NCI-H748 treated with DMSO at 0.1 percent for 48 hours (cell line): ENCODE data around the gene SFXN4.
"Not testable (repeated sequence)": the region's sequence is repeated elsewhere in the genome, so short reads cannot be mapped to it uniquely, and the experiment has no call there.

Experiments used
- DNase-seq: peaks from one replicate; lab custom pipeline; 2025; lab: John Stamatoyannopoulos, UW

SFXN4 gene

DNA sequence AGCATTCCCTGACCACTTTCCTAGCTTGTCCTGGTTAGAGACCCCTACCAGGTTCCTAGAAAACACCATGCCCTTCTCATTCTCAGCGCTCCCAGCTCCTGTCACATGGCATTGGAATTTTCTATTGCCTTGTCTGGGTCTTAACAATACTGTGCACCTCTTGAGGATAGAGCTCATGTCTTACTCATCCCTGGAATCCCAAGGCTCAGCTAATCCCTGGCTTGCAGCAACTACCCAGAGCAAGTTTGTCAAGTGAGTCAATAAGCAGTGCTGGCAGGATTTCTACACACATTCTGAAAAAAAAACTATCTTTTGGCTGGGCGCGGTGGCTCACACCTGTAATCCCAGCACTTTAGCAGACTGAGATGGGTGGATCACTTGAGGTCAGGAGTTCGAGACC is 24.8 kb upstream of the SFXN4 start:
- no peak for DNase-seq

DNA sequence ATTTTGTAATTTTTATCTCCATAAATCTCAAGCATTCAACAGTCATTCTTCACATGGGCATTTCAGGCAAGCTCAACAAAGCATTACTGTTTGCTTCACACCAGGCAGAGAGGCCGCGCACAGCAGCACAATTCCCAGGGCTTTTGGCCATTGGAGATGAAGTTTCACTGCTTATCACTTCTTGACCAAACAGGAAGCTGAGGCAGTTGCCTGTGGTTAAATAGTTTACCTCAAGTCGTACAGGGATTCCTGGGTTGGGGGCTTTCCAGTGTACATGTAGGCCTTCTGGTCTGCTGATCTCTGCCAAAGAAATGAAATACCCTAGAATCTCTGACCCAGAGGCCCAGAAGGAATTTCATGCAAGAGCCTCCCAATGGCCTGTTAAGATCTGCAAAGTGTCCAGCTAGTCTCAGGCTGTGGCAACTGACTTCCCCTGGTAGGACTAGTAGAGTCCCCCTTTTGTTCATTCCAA is 24.3 kb upstream of the SFXN4 start:
- DNase-seq, result no peak

DNA sequence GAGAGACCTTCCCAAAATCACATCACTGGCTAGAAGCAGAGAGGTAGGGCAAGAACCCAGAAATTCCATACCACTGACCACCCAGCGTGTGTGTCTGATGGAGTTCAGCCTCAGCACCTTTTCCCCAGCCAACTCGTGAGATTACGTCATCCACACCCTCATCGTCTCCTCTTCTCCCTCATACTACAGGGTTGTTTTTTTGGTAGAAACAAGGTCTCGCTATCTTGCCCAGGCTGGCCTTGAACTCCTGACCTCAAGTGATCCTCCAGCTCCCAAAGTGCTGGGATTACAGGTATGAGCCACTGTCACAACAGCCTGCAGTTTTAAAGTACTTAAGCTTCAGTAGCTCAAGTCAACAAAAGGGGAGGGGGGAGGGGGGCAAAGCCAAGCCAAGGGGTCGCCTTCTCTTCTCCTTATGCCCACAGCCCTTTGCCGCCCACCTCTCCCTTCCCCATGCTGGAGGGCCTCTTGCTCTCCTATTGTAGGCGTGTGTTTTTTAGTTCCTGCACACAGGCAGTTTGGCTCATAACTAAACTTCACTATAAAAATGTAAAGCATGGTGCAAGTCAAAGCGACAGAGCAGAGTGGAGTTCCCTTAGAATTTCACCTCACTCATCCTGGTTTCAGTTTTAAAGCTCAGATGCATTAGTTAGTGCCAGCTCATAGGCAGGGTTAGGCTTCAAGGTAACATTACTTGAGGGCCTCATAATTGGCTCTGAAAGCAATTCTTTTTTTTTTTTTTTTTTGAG is 18.3 kb upstream of the SFXN4 start:
- DNase-seq, result no peak

DNA sequence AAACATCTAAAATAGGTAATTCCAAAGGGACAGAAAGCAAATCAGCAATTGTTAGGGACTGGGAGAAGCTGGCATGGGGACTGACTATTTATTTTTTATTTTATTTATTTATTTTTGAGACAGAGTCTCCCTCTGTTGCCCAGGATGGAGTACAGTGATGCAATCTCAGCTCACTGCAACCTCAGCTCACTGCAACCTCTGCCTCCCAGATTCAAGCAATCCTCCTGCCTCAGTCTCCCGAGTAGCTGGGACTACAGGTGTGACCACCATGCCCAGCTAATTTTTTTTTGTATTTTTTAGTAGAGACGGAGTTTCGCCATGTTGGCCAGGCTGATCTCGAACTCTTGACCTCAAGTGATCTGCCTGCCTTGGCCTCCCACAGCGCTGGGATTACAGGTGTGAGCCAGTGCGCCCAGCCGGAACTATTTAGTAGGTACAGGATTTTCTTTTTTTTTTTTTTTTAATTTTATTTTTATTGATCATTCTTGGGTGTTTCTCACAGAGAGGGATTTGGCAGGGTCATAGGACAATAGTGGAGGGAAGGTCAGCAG is 15.4 kb upstream of the SFXN4 start:
- not testable (repeated sequence) for DNase-seq

DNA sequence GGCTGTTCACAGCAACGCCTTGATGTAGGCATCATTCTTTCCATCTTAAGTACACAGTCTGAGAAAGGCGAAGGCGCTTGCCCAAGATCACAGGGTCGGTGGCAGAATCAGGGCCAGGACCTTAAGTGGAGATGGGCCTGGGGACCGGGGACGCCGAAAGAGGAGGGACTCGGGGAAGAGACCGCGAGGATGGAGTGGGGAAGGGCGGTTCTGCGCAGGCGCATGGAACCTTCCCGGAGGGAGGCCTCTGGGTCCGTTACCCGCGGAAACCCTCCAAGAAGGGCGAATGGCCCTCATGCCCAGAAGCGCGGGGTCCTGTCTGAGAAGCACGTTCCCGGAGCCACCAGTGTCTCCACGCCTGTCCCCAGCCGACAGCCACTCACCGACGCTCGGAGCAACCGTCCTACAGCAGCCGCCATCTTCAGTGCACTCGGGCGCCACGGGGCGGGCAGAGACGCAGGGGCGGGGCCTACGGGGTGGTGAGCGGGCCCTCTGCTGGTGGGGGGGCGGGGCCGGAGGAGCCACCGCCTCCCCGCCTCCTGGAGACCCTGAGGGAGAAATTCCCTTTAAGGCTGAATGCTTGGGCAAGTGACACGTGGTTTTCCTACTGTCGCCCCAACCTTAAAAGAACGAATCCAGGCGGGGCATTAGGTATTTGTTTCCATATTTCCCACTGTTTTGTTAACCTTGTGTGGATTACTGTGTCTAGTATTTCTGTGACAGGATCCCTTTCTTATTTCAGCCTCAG is 13.0 kb upstream of the SFXN4 start, which contains the start of gene PRDX3:
PRDX3 (minus strand) TSS at position 441 of the 748 bp plus-strand sequence; CDS start at position 419, 22 bp downstream.
- peak; percentile 69 for DNase-seq

DNA sequence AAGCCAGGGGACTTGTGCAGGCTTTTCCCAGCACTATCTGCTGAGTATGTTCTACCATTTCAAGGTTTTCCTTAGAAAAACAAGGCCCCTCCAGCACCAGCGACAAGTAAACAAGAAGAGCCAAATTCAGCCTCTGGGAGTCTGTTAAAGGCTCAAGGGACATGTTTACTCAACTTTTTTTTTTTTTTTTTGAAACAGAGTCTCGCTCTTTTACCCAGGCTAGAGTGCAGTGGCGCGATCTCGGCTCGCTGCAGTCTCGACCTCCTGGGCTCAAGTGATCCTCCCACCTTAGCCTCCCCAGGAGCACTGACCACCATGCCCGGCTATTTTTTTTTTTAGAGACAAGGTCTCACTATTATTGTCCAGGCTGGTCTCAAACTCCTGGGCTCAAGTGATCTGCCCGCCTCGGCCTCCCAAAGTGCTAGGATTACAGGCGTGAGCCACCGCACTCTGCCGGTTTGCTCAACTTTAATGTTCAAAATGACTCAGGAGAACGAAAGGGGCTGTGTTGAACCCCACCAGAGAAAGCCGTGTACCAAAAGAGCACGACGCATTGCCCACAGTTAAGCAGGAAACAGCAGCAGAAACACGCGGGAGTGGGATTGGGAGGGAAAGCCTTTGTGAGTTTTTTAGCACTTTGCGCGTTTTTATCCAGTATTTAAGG is 12.3 kb upstream of the SFXN4 start:
- DNase-seq, result no peak

DNA sequence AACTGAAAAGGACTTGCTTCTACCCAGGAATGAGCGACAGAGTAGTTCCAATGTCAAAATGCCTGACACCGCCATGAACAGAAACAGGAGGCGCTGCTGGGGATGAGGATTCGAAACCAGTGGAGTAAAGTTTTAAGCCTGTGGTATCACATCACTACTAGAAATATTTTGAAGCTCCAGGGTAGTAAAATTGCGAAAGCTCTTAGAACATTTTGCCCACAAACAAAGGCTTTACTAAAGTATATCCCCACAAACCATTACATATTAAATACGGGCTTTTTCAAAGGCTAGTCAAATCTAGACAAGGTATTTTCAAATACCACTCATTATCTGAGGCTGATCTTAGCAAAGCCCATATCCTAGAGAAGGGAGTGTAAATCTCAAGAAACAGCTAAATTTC is 10.7 kb upstream of the SFXN4 start:
- DNase-seq, result no peak

DNA sequence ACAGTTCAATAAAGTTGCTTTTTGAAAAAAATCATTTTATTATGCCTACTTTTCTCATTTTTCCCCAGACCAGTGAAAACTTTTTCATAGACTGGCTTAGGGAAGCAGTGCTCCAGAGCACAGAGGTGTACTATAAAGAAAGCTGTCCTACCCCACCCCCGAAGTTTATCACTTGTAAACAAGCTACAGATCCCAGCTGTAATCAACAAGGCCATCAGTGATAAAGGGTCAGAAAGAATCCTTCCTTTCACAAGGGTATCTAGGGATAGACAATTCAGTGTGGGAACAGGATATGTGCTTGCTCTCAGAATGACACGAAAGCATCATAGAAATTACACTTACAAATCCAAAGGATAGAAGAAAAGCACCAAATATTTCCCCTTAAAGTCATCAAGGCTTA is 8.6 kb upstream of the SFXN4 start:
- no peak for DNase-seq

DNA sequence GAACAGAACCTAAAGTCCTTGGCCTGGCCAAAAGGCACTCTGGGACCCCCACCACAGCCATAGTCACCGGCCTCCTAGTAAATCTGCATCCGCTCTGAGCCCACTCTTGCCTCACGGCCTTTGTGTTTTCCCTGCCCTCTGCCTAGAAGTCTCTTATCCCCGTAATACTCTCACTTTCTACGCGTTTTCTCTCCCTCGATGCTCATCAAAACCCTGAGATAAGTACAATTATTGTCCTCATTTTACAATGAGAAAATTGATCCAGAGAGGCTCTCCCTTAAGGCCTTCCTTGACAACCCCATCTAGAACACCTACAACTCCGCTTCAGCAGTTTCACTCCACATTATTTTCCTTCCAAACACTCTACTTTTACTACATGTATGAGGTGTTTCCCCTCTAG is 1.5 kb upstream of the SFXN4 start:
- DNase-seq, result no peak

DNA sequence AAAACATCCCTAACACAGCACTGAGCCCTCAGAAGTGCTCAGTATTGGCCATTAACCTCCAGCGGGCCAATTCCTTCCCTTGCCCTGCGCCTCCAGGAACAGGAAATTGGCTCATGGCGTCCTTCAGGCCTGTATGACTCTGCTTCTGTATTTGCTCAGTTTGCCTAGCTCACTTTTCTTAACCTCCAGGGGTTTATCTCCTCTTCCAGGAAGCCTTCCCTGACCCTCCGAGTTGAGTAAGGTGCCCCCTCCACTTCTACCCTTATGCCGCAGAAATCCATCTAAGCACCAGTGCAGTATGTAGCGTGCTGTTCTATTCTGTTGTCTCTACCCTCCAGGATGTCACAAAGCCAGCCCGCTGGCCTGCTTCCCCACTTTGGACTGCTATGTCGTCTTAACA is 1.1 kb upstream of the SFXN4 start:
- DNase-seq, result no peak

DNA sequence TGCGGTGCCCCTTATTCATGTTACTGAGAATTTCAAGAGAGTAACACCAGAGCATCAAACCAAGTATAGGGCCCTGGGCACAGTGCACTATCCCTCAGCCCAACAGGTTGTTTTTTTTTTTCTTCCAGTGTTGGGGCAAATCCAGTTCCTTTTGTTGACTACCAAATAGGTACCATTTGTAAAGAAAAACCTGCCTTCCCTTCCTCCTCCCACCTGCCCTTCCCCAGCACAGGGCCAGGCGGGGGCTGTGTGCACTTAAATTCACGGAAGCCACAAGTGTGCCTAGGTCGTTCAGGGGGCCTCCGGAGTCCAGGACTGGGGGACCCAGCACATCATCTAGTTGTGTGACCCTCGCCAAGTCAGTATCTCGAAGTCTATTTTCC is 595 bp upstream of the SFXN4 start:
- DNase-seq, result no peak

DNA sequence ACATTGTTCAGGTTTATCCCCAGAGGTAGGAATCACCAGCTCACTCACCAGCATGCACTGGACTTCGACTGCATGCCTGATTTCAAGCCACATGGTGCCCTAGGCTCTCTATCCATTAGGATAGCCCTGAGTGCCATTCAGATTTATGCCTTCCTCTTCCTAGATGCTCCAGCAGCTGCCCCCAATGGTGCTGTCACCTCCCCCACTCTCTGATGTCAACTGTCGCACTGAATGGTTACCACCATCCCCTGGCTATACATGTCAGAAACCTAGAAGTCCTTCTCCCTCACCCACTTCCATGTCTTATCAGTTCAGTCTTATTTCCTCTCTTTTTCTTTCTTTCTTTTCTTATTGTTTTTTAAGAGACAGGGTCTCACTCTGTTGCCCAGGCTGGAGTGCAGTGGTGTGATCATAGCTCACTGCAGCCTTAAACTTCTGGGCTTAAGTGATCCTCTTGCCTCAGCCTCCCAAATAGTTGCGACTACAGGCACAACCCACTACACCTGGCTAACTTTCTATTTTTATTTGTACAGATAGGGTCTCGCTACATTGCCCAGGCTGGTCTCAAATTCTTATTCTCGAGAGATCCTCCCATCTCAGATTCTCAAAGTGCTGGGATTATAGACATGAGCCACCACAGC is 2.9 kb downstream of the SFXN4 start:
- DNase-seq, result no peak

DNA sequence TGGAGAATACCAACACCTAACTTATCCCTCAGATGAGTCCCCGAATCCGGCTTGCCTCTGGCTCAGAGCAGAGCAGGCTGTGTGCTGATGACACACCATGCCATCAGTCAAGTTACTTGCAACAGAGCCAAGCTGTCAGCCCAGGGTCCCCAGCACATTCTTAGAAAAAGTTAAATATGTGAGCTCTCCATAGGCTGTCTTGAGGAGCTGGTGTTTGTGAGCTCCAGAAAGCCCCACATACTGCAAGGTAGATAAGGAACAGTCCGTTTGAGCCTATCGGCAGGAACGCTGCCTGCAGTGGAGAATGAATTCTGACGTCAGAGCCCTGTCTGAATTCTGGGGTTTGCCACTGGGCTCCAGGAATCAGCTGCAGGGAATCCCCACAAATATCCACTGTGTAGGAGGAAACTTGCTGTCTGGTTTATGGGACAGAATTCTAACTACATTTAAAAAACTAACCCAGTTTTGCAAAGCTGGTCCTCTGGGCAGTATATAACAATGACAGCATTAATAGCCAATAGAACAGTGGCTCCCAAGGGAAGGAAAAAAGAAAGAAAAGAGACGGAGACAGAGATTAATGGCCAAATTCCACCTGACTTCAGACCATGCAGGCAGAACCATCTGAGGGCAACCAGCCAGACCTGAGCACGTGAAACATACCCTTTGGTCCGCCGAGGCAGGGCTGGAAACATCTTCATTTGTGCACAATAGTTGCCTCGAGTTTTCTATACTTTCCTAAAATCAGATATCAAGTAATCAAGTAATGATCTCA is 3.6 kb downstream of the SFXN4 start:
- DNase-seq, result no peak

DNA sequence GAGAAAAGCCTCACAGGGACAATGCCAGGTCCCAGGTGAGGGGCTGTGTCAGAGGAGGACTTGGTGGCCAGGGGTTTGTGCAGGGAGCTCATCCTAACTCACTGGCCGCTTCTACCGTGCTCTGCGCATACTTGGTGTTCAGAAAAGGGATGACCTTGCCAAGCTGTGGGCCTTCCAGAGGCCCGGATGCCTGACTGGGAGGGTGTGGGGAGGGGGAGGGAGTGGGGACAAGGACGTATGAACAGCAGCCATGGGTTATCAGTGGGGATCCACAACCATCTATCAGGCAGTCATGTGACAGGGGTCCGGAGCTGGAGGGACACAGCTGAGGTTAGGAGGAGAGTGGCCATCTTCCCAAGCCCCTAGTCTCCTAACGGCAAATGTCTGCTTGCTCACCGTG is 6.2 kb downstream of the SFXN4 start:
- DNase-seq, result no peak

DNA sequence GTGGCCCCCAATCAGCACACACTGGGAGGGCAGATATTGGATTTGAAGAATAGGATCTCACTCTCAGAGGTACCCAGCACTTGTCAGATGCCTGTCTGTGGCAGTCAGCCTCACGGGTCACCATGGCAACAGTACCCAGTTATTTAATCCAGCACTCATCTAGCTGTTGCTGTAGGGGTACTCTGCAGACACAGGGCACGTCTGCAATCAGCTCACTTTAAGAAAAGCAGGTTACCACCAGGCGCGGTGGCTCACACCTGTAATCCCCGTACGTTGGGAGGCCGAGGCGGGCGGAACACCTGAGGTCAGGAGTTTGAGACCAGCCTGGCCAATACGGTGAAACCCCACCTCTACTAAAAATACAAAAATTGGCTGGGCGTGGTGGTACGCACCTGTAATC is 11.9 kb downstream of the SFXN4 start:
- DNase-seq, result no peak

DNA sequence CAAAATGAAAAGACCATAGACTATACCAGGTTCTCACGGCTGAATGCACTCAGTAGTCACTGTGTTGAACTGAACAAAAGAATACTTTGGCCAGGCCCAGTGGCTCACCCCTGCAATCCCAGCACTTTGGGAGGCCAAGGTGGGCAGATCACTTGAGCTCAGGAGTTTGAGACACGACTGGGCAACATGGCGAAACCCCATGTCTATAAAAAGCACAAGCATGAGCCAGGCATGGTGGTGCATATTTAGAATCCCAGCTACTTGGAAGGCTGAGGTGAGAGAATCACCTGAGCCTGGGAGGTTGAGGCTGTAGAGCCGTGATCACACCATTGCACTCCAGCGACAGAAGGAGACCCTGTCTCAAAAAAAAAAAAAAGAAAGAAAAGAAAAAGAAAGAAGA is 12.5 kb downstream of the SFXN4 start:
- no peak for DNase-seq

DNA sequence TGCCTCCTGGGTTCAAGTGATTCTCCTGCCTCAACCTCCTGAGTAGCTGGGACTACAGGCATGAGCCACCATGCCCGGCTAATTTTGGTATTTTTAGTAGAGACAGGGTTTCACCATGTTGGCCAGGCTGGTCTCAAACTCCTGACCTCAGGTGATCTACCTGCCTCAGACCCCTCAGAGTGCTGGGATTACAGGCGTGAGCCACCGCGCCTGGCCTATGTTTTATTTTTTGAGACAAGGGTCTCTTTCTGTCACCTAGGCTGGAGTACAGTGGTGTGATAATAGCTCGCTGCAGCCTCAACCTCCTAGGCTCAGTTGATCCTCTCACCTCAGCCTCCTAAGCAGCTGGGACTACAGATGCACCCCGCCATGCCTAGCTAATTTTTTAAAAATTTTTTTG is 13.9 kb downstream of the SFXN4 start:
- DNase-seq, result not testable (repeated sequence)

DNA sequence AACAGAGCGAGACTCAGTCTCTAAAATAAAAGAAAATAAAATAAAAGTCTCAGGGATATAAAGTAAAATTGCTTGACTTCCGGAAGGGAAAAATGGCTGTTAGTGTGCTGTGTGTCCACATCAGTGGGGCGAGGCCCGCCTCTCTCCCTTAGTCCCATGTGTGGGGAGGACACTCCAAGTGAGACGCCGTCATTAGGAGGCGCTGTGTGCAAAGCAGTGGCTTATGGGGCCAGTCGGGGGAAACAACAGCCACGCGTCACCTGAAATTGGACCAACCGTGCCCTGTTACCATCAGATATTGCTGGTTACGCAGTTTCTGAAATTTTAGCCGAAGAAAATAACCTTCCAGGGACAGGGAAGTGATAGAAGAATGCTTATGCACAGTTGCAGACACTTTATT is 15.8 kb downstream of the SFXN4 start:
- no peak for DNase-seq

DNA sequence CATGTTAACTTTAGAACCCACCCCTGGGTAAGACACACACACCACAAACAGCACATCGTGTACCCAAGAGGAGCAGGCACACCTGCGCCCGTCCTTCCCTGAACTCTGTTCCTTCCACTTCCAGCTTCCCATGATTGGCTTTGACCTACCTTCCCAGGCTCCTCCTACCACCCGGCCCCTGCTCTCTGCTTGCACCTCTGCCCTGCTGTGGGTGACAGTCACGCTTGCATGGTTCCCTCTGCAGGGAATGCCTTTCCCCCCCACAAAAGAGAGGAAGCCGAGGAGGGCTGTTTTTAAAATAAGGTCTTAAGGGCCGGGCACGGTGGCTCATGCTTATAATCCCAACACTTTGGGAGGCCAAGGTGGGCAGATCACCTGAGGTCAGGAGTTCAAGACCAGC is 16.4 kb downstream of the SFXN4 start:
- DNase-seq, result no peak

DNA sequence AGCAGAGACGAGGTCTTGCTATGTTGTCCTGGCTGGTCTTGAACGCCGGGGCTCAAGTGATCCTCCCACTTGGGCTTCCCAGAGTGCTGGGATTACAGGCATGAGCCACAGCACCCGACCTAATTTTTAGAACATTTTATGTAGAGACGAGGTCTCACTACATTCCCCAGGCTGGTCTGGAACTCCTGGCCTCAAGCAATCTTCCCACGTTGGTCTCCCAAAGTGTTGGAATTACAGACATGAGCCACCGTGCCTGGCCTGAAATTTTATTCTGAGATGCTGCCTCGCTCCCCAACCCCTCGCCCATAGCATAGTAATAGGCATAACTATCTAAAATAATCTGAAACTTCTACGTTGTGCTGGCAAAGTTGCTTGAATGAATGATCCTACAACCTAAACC is 21.9 kb downstream of the SFXN4 start:
- no peak for DNase-seq

DNA sequence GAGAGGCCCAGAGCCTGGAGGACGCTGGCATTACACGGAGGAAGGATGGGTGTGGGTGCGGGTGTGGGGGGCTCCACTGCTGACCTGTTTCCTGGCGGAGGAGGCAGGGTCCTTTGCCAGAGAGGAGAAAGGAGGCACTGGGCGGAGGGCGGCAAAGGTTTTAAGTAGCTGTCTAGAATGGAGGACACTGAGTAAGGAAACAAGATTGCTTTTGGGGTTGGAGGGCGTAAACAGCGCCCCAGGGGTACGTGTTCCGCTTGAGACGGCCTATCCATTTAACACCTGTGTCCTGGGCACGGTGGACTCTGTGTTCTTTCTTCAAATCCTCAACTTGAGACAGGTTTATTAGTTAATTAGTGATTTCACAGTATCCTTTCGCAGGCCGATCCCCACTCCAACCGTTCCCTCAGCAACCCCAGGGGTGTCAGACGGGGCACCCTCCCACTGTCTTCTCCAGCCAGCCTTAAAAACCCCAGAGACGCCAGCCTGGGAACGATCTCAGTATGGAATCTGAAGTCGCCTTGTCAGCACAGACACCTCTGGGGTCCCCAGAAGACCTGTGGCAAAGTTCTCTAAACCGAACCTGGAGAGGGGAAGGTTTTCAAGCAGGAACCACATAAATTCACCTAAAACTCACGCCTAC is 24.8 kb downstream of the SFXN4 start:
- no peak for DNase-seq
